Measurements from ENCODE around the gene KHSRP. TPM values are rescaled to one million over a fixed set of nuclear protein-coding genes. Genes with fewer than 3 reads are reported as not detected.

The KHSRP gene
- total and polyA plus RNA-seq, 2 of the 13 experiments (the other 11 are each of a cell fraction or from before 2014, with no cell fraction given): 72.1 to 129 TPM

DNA sequence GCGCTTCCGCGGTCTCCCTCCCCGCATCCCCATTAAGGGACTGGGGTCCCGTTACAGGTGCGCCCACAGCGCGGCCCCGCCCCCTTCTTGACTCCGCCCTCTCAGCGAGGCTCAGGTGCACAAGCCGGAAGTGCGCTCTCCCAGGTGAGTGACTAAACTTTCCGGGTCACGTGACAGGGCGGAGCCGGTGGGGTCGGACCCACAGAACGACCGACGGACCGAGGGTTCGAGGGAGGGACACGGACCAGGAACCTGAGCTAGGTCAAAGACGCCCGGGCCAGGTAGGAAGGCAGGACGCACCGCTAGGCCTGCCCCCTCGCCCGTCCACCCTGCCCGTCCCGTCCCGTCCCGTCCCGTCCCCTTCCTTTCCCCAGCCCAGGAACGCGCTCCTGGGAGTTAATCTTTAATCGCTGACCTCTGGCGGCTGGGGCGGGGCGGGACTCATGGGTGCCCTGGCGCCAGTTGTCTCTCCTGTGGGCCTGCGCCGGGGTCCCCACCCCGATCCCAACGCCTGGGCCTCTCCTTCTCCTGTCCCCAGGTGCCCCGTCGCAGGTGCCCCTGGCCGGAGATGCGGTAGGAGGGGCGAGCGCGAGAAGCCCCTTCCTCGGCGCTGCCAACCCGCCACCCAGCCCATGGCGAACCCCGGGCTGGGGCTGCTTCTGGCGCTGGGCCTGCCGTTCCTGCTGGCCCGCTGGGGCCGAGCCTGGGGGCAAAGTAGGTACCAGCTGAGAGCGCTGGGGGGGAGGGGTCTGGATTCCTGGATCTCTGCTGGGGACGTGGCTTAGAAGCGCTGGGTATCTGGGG, 39.7 kb upstream of the KHSRP start, which contains the start of gene CRB3 (continued):
- no peak for TF ChIP-seq ZNF577 (CRISPR knock-in tag; IDR thresholded peaks at IDR 0.05; ENCODE audit: borderline replicate concordance, low read depth)
- TF ChIP-seq ZSCAN31 (CRISPR knock-in tag; IDR thresholded peaks at IDR 0.05; ENCODE audit: low read depth): 0 out of 2 replicates have a peak, but pooled peaks have one; percentile 51
- TF ChIP-seq KDM1A (CRISPR knock-in tag; IDR thresholded peaks at IDR 0.05): no peak
- peak; percentile 47 for TF ChIP-seq GABPA (IDR thresholded peaks at IDR 0.05; ENCODE audit: low read depth, low read length)
- peak; percentile 79 for TF ChIP-seq GABPA (CRISPR knock-in tag; IDR thresholded peaks at IDR 0.05; ENCODE audit: low read depth)
- TF ChIP-seq TEAD2 (CRISPR knock-in tag; IDR thresholded peaks at IDR 0.05): no peak
- TF ChIP-seq, protein P1, sequence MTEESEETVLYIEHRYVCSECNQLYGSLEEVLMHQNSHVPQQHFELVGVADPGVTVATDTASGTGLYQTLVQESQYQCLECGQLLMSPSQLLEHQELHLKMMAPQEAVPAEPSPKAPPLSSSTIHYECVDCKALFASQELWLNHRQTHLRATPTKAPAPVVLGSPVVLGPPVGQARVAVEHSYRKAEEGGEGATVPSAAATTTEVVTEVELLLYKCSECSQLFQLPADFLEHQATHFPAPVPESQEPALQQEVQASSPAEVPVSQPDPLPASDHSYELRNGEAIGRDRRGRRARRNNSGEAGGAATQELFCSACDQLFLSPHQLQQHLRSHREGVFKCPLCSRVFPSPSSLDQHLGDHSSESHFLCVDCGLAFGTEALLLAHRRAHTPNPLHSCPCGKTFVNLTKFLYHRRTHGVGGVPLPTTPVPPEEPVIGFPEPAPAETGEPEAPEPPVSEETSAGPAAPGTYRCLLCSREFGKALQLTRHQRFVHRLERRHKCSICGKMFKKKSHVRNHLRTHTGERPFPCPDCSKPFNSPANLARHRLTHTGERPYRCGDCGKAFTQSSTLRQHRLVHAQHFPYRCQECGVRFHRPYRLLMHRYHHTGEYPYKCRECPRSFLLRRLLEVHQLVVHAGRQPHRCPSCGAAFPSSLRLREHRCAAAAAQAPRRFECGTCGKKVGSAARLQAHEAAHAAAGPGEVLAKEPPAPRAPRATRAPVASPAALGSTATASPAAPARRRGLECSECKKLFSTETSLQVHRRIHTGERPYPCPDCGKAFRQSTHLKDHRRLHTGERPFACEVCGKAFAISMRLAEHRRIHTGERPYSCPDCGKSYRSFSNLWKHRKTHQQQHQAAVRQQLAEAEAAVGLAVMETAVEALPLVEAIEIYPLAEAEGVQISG (CRISPR knock-in tag; IDR thresholded peaks at IDR 0.05): peak; percentile 12; the same call in 1 of the 2 replicates
- peak; percentile 69; the same call in 1 of the 2 replicates for TF ChIP-seq KDM2A (CRISPR knock-in tag; IDR thresholded peaks at IDR 0.05; ENCODE audit: borderline replicate concordance, low read depth)
- TF ChIP-seq HES4 (CRISPR knock-in tag; IDR thresholded peaks at IDR 0.05; ENCODE audit: borderline replicate concordance): no peak
- TF ChIP-seq SP4 (CRISPR knock-in tag; IDR thresholded peaks at IDR 0.05): peak; percentile 75; the same call in 1 of the 2 replicates
- peak; percentile 58 for TF ChIP-seq HOXA3 (CRISPR knock-in tag; IDR thresholded peaks at IDR 0.05)
- no peak for TF ChIP-seq JUN (CRISPR knock-in tag; IDR thresholded peaks at IDR 0.05)
- TF ChIP-seq SOX6 (IDR thresholded peaks at IDR 0.05): no peak
- peak; percentile 50 for TF ChIP-seq SOX6 (CRISPR knock-in tag; IDR thresholded peaks at IDR 0.05)
- TF ChIP-seq ZNF329 (CRISPR knock-in tag; IDR thresholded peaks at IDR 0.05; ENCODE audit: low read depth): no peak
- TF ChIP-seq TMF1 (CRISPR knock-in tag; IDR thresholded peaks at IDR 0.05; ENCODE audit: low read depth): 0 out of 2 replicates have a peak, but pooled peaks have one; percentile 15
- 0 out of 2 replicates have a peak, but pooled peaks have one; percentile 55 for TF ChIP-seq NCOA1 (CRISPR knock-in tag; IDR thresholded peaks at IDR 0.05)
- TF ChIP-seq TBL1XR1 (IDR thresholded peaks at IDR 0.05; ENCODE audit: borderline replicate concordance, low read length, partially characterized antibody): no peak
- TF ChIP-seq, protein P2, sequence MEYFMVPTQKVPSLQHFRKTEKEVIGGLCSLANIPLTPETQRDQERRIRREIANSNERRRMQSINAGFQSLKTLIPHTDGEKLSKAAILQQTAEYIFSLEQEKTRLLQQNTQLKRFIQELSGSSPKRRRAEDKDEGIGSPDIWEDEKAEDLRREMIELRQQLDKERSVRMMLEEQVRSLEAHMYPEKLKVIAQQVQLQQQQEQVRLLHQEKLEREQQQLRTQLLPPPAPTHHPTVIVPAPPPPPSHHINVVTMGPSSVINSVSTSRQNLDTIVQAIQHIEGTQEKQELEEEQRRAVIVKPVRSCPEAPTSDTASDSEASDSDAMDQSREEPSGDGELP (IDR thresholded peaks at IDR 0.05; ENCODE audit: borderline replicate concordance, low read depth): peak; percentile 53; the same call in 1 of the 2 replicates
- no peak for TF ChIP-seq ZNF234 (CRISPR knock-in tag; conservative IDR thresholded peaks at IDR 0.05)
- 0 out of 2 replicates have a peak, but pooled peaks have one; percentile 53 for TF ChIP-seq IRX3 (CRISPR knock-in tag; IDR thresholded peaks at IDR 0.05; ENCODE audit: borderline replicate concordance, low read depth)
- TF ChIP-seq, protein P3, sequence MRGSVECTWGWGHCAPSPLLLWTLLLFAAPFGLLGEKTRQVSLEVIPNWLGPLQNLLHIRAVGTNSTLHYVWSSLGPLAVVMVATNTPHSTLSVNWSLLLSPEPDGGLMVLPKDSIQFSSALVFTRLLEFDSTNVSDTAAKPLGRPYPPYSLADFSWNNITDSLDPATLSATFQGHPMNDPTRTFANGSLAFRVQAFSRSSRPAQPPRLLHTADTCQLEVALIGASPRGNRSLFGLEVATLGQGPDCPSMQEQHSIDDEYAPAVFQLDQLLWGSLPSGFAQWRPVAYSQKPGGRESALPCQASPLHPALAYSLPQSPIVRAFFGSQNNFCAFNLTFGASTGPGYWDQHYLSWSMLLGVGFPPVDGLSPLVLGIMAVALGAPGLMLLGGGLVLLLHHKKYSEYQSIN (CRISPR knock-in tag; IDR thresholded peaks at IDR 0.05; ENCODE audit: borderline replicate concordance): no peak
- no peak for TF ChIP-seq MIER2 (CRISPR knock-in tag; IDR thresholded peaks at IDR 0.05)
- TF ChIP-seq ASH2L (IDR thresholded peaks at IDR 0.05; ENCODE audit: insufficient read length, low read depth, low read length): no peak
- peak; percentile 33; the same call in 1 of the 2 replicates for TF ChIP-seq HNF4A (CRISPR knock-in tag; IDR thresholded peaks at IDR 0.05)
- 0 out of 2 replicates have a peak, but pooled peaks have one; percentile 52 for TF ChIP-seq ELF4 (CRISPR knock-in tag; IDR thresholded peaks at IDR 0.05; ENCODE audit: borderline replicate concordance)
